Measurements from ENCODE around the gene HELT. TPM values are rescaled to one million over a fixed set of nuclear protein-coding genes. Genes with fewer than 3 reads are reported as not detected.

The HELT gene
- total and polyA plus RNA-seq, 9 donors, result not detected

- WGBS, 3 donors, result 1 to 2% (median 1%) methylated on average over 29 to 48 of the region's 48 CpGs
- H3K4me1 ChIP-seq (ENCODE audit: insufficient read depth), result peaks cover 3% of the 10 kb centered on the region
- no peaks in the 10 kb centered on the region for H3K36me3 ChIP-seq
- H3K4me3 ChIP-seq, result no peak overlapping the region
- no peaks in the 10 kb centered on the region for H3K9me3 ChIP-seq
- H3K27me3 ChIP-seq, result no peaks in the 10 kb centered on the region
- no peak overlapping the region for H3K27ac ChIP-seq
- DNase-seq, result peak in 1 of 5 donors; percentile 43
- intact Hi-C loops (cut with DNase I), result no loop called here
- TF ChIP-seq, protein P1, sequence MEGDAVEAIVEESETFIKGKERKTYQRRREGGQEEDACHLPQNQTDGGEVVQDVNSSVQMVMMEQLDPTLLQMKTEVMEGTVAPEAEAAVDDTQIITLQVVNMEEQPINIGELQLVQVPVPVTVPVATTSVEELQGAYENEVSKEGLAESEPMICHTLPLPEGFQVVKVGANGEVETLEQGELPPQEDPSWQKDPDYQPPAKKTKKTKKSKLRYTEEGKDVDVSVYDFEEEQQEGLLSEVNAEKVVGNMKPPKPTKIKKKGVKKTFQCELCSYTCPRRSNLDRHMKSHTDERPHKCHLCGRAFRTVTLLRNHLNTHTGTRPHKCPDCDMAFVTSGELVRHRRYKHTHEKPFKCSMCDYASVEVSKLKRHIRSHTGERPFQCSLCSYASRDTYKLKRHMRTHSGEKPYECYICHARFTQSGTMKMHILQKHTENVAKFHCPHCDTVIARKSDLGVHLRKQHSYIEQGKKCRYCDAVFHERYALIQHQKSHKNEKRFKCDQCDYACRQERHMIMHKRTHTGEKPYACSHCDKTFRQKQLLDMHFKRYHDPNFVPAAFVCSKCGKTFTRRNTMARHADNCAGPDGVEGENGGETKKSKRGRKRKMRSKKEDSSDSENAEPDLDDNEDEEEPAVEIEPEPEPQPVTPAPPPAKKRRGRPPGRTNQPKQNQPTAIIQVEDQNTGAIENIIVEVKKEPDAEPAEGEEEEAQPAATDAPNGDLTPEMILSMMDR (IDR thresholded peaks at IDR 0.05), result no peak
- no peak for TF ChIP-seq POLR2A (IDR thresholded peaks at IDR 0.05)
- no peak for TF ChIP-seq EP300 (IDR thresholded peaks at IDR 0.05)
Observed at GRCh38 chr4:185020293-185020808, 2.1 kb downstream of the HELT start.

DNA sequence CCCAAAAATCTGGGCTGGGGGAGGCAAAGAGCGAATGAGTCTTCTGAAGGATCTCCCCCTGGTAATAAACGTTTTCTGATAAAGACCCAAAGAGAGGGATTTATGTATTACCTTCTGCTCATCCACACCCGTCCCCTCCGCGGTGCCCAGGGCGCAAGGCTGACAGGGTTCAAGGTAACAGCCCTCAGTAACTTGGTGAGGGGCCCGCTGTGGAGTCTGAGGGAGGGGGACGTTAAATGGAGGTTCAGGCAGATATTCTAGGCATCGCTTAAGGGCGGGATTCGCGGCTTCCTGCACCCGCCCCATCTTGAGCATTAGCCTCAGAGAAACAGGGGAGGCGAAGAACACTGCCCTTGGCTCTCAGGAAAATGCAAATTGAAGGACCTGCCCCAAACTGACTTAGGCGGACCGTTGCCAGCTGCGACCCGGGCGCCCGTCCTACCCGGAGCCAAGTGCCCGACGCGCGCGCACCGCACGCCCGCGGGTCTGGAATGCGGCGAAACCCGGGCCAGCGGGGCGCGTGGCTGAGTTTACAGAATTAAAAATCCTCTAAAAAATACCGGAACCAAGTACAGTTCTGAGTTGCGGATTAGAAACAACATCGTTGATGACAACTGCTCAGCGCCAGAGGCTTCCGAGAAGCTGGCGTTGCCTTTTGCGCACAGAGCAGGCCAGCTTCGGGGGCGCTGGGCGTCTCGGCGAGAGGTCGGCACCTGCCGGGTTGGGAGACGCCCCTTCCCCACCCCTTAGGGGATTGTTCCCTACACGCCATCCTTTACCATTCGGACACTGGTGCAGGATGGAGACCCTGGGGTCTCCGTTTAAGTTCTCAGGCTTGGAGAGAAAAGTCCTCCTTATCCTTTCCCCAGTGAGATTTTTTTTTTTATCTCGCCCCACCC lies 2.8 kb downstream of the HELT start:
- 1 to 2% (median 1%) methylated on average over 55 of the region's 55 CpGs for WGBS, 3 donors
- intact Hi-C loops (cut with DNase I), result no loop called here
- DNase-seq, result no peak
- Histone ChIP-seq H3K9me3 (no peaks in the 10 kb centered on the region), H3K4me3 (no peak overlapping the region), H3K36me3 (no peaks in the 10 kb centered on the region), H3K4me1 (ENCODE audit: insufficient read depth) (peaks cover 3% of the 10 kb centered on the region), H3K27ac (no peak overlapping the region), H3K27me3 (no peaks in the 10 kb centered on the region)
- TF ChIP-seq, protein P1 (IDR thresholded peaks at IDR 0.05), result no peak
- TF ChIP-seq EP300 (IDR thresholded peaks at IDR 0.05) (no peak), POLR2A (IDR thresholded peaks at IDR 0.05) (no peak)

DNA sequence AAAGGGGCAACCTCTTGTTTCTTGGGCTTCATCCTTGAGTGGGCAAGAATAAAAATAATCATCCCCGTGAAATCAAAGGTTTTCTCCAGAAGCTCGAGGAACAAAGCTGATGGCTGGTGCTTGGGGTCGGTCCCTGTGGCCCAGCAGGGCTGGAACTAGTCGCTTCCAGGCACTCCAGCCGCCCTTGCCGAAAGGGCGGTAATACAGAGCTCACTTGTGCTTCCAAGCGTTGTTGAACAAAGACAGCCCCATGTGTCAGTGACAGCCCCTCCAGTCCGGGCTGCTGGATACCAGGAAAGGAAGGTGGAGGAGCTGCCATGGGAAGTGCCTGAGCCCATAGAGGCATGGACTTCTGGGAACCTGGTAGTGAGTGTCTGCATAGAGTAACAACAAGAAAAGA lies 5.2 kb downstream of the HELT start:
- Histone ChIP-seq H3K27ac (no peak overlapping the region), H3K4me3 (no peak overlapping the region), H3K27me3 (no peaks in the 10 kb centered on the region), H3K36me3 (no peaks in the 10 kb centered on the region), H3K4me1 (ENCODE audit: insufficient read depth) (peaks cover 3% of the 10 kb centered on the region), H3K9me3 (no peaks in the 10 kb centered on the region)
- TF ChIP-seq, protein P1 (IDR thresholded peaks at IDR 0.05), result no peak
- TF ChIP-seq POLR2A (IDR thresholded peaks at IDR 0.05) (no peak), EP300 (IDR thresholded peaks at IDR 0.05) (no peak)
- intact Hi-C loops (cut with DNase I), result no loop called here
- 35 to 50% (median 40%) methylated on average over 9 of the region's 9 CpGs for WGBS, 3 donors
- no peak for DNase-seq

DNA sequence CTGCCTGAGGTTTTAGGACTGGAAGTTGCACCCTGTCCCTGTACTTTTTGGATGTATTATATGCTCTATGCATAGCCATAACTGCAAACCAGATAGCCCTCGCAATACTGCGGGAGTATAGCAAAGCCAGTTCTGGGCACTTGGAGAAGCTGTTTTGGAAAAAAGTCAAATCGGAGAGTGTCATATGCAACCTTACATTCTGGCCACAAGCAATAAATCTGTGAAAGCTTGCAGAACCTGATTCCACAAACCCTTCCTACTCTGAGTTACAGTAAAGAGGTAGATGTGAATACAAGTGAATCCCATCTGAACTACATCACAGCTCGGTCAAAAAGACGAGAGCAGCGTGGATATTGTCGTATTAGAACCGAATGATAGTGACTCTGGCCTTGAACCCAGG lies 10.3 kb downstream of the HELT start:
- intact Hi-C loops (cut with DNase I), result no loop called here
- Histone ChIP-seq H3K9me3 (no peaks in the 10 kb centered on the region), H3K4me3 (no peak overlapping the region), H3K4me1 (ENCODE audit: insufficient read depth) (no peaks in the 10 kb centered on the region), H3K27me3 (no peaks in the 10 kb centered on the region), H3K36me3 (no peaks in the 10 kb centered on the region), H3K27ac (no peak overlapping the region)
- DNase-seq, result no peak
- 63 to 74% (median 68%) methylated on average over 8 of the region's 8 CpGs for WGBS, 3 donors
- TF ChIP-seq EP300 (IDR thresholded peaks at IDR 0.05) (no peak), POLR2A (IDR thresholded peaks at IDR 0.05) (no peak)
- TF ChIP-seq, protein P1 (IDR thresholded peaks at IDR 0.05), result no peak

All from ovary (tissue), 9 donors.